H4 (cell line): ENCODE measurements around the gene KLF12. TPM values are rescaled to one million over a fixed set of nuclear protein-coding genes. Genes with fewer than 3 reads are reported as not detected.

Source experiments
- DNase-seq: peaks from one replicate; pipeline ENCODE4 v3.0.0-alpha.2; 2015; ENCODE audit warnings: low spot score
- total RNA-seq: library from RNA; depleted of rRNA; stranded (reverse); fragments of >200 nt; shearing (Covaris generic); gene quantifications from 2 replicates; pipeline ENCODE4 v1.2.3, GENCODE V29; 2014; rRNA removed

The KLF12 gene
- total RNA-seq: 2.3 and 2.4 TPM in 2 replicates

DNA sequence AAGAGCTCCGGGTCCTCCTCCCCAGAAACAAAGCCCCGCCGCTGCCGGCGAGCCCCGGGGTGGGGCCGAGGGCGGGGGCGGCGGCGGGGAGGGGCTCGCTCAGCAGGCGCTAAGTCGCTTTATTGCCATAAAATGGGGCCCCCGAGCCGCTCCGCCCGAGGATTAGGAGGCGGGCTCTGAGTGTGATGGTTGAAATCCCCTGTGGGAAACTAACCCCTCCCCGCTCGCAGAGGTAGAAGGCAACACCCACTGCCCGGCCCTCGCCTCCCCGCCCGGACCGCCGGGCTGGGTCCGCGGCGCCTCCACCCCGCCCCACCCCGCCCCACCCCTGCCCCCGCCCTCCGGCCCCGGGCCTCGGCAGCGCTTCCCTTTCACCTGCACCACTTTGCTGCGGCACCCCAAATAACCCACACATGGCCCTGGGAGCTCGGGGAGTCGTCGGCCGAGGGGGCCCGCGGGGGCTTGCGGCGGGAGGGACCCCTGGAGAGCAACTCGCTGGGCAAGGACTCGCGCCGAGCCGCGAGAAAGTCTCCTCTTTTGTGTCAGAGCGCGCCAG lies at the start of gene KLF12:
Gene KLF12, minus strand, starts transcription at position 184 of the 556 bp plus-strand sequence.
- peak; percentile 82 for DNase-seq

DNA sequence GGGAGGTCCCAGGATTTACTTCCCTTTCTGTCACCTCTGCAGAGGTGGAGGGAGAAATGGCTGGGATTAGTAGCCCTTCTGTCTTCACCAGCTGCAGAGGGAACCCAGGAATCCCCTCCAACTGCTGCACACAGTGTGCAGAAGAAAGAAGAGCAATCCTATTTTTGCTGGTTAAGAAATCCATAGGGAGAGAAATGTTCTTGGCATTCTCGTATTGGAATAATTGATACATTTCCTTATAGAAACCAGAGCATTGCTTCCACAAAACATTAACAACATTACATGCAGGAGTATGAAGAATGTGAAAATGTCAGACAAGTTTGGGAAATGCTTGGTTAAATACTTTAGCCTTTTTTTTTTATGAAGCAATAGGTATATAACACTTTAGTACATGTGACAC lies 48.3 kb upstream of the KLF12 start:
- DNase-seq: no peak

DNA sequence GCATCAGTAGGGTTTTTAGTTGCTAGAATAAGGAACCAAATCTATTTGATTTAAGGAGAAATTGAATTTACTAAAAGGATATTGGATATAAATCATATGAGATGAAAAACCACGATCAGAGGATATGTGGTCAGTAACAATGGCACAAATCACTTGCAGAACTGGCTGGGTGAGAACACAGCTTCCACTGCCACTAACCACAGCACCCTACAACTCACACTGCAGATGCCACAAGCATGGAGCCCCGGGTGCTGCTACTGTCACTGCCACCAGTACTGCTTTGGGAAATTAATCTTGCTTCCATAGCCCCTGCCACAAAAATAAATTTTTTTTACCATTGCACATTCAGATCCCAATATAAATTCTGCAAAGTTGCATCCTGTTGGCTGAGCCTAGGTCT lies 40.6 kb upstream of the KLF12 start:
- no peak for DNase-seq

DNA sequence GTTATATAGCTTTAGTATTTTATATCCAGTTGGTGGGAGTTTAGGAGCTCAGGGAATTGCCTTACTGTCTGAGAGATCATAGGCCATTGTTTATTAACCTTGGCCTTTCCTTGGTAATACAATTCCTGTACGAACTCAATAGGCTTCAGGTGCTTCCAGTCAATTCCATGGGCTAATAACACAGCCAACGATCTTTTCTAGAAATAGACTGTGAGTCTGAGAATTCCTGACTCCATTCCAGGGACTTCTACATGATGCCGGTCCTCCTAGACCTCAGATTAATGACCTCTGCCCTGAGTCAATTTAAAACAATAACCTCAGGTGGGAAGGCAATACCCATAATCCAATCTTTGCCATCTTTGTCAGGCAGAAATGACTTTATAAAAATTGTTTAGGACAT lies 39.6 kb upstream of the KLF12 start:
- no peak for DNase-seq

DNA sequence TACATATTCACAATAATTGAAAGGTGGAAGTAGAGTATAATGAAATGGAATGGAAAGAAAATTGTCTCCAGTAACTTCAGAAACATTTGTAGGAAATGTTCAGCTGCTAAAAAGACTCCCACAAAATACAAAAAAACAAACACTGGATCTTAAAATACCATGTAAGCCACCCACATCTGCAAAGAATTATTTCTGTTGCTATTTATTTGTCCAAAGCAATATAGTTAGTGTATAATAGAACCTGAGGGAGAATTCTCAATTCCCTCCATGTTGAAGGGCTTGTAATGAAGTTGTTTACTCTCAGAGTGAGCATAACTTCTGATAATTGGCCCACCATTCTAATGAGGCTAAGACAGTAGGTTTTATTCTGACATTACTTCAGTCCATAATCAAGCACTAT lies 37.4 kb upstream of the KLF12 start:
- DNase-seq: no peak

DNA sequence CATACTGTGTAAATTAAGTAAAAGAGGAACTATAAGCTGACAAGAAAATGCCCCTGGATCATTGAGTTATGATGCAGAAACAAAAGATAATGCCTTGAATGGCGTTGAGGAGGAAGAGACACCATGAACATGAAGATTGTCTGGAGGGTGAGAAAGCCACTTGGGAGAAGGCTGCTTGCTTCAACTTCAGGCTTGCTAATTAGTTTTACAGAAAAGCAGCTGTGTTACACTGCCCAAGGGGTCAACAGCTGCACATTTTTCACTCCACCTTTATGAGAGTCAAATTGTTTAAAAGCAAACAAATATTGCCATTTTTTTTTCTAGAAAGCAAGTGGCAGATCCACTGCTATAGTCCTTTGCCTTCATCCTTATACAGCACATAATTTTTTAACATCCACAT lies 35.5 kb upstream of the KLF12 start:
- no peak for DNase-seq

DNA sequence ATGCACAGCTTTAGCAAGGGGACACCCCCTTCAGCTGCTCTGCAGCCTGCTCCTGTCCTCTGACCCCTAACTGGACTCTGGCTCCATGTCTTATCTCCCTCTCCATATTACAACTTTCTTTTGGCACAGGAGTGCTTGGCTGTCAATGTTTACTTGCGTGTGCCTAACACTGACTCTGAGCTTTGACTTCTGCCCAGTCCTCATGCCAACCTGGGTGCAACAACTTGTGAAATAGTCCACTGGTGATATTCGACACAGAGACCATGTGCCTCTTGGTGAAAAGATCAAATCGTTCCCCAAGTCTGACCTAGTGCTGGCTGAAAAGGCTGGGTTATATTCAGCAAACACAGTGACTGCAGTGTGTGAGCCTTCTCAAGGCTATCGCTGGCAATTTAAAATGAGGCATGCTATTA lies 34.1 kb upstream of the KLF12 start:
- DNase-seq: no peak

DNA sequence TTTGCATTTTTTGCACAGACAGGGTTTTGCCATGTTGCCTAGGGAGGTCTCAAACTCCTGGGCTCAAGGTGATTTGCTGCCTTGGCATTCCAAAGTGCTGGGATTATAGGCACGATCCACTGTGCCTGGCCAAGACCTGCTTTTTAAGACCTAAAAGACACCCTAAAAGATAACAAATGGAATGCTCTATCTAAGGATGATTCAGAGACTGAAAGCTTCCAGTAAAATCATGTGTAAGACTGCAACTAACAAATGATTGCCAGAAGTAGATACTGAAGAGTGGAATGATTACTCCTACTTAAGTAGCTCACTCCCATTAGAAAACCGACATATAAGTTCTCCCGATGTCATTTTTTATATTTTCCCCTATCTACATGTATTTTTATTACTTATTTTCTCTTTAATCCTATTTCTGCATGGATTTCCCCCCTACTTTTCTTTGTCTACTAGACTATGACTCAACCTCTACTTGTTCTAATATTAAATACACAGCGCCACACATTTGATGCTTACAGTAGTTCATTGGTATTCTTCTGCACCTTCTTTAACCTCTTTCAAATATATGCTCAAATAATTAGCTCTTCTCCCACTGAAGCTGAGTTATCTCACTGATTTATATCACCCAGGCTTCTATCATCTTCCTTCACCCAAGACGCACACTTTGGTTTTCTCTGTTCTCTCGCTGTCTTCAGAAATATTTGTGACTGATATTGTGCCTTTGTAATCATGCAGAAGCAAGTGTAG lies 32.2 kb upstream of the KLF12 start:
- DNase-seq: no peak

DNA sequence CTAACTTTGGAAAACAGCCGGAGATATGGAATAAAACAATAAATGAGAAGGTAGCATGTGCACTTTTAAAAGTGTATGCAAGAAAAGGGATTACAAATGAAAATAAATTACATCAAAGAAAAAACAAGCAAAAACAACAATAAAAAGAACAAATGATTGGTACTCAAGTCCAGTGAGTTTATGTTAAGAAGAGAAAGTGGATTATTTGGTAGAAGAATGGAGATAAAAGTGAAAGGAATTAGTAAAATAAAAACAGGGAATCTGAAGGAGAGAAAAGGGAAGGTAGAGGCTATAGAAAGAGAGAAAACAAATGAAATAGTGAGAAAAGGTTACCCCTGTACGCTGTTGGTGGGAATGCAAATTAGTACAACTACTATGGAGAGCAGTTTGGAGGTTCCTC lies 28.6 kb upstream of the KLF12 start:
- no peak for DNase-seq

DNA sequence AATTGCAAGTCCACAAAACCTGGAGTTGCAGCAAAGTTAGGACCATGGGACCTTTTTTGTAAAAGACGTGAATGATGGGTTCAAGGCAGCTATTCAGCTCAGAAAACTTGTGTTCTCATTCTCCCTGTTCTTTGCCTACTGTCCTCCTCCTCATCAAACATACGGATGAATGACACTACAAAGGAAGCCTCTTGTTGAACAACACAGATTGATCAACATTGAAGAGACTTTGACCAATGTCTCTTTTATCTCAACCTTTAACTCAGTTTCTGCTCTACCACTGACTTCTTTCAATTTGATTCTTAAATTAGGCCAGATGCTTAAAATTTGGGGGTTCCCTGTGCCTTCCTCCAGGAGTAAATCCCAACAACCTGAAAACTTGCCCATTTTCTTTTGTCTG lies 27.9 kb upstream of the KLF12 start:
- DNase-seq: no peak

DNA sequence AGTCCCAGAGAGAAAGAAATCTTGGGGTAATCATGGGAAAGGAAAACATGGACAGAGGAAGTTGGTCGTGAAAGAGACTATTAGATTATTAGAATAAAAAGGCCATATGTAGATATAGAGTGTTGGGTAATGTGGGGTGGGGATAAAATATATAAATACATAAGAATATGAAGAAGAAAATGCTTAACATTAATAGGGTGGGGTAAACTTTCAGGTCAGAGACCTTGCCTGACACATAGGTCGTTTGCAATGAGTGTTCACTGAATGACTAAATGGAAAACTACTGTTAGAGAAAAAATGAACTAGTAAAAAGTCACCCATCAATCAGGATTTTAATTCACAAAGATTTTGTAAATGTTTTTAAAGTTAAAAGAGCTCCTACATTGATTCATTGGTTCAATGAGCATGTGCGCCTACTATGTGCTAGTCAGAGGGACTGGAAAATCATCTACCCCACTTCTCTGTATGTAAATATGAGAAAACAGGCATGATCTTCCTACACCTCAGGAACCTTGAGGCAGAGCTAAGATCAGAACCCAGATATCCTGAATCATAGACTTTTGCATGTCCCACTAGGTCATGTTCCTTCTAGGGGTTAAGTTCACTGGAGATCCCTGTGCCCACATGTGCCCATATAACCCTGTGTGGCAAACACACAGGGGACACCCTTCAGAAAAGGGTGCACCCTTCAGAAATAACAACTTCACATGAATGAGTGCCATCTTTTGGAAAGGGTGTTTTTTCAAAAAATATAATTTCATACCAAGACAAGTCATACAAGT lies 24.6 kb upstream of the KLF12 start:
- DNase-seq: no peak

DNA sequence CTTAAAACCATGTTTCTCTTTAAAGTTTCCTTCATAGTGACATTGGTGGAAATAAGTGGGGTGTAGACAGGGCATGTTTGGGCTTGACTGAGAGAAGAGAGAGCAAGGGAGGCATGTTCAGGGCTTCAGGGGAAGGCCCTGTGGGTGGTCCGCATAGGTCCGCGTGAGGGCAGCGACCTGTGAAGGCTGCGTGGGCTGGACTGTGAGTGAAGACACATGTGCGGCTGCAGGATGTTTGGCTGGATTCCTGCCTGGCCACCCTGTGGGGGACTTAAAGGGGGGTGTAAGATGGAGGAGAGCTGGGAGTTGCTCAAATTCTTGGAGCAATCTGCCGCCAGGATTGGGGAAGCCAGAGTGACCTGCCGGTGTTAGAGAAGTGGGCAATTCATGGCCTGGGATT lies 23.8 kb upstream of the KLF12 start:
- no peak for DNase-seq

DNA sequence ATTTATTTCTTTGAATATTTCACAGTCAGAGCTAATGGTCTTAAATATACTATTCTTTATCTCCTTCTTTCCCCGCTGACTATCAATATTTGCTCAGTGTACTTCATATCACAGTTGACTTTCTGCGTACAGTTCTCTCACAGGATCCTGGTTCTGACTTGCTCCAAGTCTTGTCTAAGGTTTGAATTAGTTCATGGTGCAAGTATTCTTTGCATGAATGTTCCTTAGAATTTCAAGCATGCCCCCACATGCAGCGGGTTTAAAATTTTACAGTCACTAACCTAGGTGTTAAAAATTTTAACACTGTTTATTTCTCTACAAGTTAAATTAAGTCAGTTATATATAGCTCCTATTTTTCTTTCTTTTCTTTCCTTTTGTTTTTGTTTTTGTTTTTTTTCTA lies 20.8 kb upstream of the KLF12 start:
- DNase-seq: no peak

DNA sequence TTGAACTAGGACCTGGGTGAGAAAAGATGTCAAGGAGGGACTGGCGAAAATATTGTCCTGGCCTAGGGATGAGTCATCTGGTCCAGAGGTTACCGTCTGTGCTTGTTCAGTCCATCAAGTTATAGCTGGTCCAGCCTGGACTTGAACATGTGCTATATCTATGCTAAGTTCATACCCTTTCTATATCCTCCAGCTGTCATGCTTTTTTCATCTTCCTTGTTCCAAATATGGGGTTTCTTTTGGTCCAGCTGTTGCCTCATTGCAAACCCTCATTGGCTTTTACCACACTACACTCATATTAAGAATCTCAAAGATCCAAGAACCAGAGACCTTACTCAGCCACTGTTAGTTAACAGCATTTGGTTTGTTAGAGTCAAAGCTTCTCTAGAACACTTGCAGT lies 19.1 kb upstream of the KLF12 start:
- no peak for DNase-seq

DNA sequence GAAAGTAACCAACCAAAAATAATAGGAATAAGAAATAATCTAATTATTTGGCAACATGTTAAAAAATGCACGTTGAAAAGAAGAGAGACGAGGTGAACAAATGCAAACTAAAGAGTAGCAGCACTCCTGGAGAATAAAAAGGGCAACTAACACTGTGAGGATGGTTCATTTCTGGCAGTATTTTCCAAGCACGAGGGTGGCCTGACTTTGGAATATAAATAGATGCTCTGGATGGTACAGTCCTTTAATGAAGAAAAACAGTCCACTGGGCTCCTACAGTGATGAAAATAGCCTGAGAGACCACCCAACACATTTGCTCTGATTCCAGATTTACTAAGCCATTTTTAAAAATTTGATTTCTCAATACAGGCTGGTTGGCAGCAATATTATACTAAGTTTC lies 17.7 kb upstream of the KLF12 start:
- no peak for DNase-seq

DNA sequence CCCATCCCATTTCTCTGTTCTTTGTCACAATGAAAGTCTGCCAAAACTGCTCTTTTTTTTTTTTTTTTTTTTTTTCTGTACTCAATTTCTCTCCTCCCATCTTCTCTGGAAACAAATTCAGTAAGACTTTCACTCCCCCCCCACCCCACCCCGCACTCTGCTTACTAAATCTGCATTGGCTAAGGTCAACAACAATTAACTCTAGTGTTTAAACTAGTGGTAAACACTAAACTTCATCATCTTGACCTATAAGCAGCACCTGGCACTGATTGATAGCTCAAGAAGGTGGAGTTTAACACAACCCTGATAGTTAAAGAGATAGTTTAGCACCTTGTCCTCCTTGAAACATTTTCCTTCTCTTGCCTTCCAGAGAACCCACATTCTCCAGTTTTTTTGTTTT lies 14.1 kb upstream of the KLF12 start:
- DNase-seq: no peak

DNA sequence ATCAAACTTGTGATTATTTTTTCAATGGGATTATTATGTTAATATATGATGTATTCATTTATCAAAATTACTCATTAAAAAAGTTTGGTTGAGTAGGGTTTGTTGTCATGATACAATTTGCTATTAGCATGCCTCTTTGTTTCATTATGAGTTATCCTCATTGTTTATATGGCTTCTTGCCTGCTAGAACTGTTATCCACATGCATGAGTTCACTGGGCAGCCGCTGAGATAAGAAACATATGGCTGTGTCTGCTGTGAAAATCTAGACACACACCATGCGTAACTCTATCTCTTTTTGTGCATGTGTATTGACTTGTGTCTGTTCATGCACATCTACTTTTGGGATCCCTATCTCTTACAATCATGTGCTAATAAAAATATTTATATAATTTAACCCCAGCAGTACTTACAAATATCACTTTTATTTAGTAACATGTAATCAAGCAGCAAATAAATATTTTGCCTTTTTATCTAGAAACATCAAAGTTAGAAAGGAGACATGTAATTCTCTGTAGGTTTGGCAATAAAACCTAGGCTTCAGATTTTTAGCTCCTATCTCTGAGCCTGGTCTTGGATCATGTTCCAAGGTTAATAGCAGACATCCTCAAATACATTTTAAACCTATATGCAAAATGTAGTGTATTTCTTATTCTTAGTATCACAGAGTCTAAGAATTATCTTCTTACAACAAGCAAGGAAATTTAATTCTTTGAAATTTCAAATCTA lies 11.2 kb upstream of the KLF12 start:
- DNase-seq: no peak

DNA sequence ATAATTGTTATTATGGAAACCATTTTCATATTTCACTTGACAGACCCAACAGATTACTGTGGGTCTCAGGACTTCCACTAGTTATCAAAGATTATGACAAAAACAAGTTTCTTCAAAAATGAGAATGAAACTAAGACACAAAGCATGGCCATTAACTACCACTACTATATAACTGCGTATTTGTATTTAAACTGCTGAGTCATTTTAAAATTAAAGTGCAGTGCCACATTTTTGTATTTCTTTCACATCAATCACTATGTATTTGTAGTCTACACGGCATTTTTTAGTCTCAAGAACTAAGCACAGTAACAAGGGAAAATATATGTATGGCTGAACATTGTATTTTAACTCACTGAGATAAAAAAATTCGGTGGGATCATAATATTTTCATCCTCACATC lies 10.1 kb upstream of the KLF12 start:
- no peak for DNase-seq

DNA sequence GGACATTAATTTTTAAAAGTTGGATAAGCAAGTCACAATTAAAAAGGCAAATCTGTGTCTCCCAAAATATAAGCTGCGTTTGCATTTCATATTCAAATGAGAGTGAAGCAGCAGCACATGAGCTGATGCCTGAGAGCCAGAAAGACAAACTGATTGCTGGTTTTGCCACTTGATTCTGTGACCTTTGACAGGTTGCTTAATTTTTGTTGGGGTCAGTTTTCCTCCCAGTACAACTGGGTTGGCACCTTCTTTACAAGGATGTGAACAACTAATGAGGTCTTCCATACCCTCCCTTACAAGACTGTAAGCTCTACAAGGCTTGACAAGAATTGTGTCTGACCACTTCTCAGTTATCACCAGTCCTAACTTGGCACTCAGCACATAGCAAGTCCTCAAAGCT lies 8.1 kb upstream of the KLF12 start:
- DNase-seq: no peak

DNA sequence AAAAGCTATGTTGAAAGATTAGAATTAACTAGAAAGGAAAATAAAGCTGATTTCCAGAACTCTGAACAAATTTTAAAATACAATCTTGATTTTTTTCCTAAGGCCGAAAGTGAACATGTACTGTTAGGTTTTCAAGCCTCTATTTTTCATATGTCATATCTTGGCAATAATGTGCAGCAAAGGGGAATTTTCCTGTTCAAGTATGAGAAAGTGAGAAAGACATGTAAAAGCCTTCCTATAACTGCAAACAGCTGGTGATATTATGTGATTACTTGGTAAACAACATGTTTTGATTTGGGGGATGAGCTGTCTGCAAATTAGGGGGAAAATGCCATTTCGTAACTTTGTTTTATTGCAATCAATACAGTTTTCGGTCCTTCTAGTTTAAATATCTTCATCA lies 4.0 kb upstream of the KLF12 start:
- DNase-seq: no peak

DNA sequence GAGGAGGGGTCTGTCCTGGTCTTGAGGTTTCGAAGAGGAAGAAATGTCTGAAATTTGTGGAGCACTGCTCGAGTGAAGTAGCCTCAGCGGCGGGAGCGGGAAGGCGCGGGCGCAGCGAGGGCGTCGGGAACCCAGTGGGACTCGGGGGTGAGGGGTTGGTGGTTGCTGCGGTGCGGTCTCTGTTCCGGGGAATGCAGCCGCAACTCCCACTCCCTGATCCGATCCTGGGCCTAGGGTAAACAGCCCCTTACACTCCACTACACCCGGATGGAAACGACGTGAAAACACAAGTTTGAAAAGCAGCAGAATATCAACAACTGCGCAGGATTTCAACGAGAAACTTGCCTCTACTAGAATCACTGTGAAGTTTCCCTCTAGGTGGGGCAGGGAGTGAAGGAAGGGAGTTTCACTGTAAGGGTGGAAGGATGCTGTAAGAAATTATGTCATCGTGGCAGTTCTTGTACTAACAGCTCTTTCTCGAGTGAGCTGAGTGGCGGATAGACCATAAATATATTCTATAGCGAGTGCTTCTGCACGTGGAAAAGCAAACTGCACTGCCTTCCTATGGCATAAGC lies 2.0 kb upstream of the KLF12 start:
- DNase-seq: no peak
